Cardiac septum (tissue), 1 donor: ENCODE measurements around the gene SLC39A6. TPM values are rescaled to one million over a fixed set of nuclear protein-coding genes. Genes with fewer than 3 reads are reported as not detected.
"Not testable (repeated sequence)": the region's sequence is repeated elsewhere in the genome, so short reads cannot be mapped to it uniquely, and the experiment has no call there.

Source experiments
- DNase-seq: peaks from one replicate; pipeline ENCODE4 v3.0.0-alpha.2; 2020; ENCODE audit warnings: low spot score
- intact Hi-C: fragments of 100-400 bp; cut with DNase I; formaldehyde crosslinking; loops from one replicate; pipeline ENCODE4 v1.14.0; 2022
- total RNA-seq: library from RNA; stranded (reverse); fragmentation: NEBNext Ultra II Directional; extraction: Animal tissue kit (Norgen Biotek cat#: 25700); gene quantifications from one replicate; pipeline ENCODE4 v1.2.1, GENCODE V29; 2021
- donor health status: DM: no; HTN: no; CAD: no.

The SLC39A6 gene
- total RNA-seq, 1 donor from 2014 or later = 15.6 TPM

DNA sequence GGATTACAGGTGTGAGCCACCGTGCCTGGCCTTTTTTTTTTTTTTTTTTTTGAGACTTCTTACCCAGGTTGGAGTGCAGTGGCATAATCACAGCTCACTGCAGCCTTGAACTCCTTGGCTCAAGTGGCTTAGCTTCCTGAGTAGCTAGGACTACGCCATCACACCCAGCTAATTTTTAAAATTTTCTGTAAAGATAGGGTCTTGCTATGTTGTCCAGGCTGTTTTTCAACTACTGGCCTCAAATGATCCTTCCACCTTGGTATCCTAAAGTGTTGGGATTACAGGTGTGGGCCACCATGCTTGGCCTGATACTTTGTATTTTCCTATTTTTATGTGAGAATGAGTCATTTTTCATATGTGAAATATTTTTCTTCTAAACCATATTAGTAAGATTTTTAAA is 14.3 kb upstream of the SLC39A6 start:
- DNase-seq = no peak
- intact Hi-C loops = no loop called here

DNA sequence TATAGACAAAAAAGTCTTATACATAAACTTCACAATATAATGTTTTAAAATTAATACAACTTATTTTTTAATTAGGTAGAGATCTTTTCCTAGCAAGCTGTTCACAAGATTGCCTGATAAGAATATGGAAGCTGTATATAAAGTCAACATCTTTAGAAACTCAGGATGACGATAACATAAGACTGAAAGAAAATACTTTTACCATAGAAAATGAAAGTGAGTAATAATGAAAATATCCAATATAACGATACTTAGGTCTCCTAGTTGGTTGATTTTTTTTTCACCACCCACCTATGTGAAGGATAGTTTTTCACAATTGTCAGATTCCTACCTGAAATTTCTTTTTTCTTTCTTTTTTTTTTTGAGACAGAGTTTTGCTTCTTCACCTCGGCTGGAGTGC is 13.6 kb upstream of the SLC39A6 start:
- intact Hi-C loops = no loop called here
- DNase-seq = no peak

DNA sequence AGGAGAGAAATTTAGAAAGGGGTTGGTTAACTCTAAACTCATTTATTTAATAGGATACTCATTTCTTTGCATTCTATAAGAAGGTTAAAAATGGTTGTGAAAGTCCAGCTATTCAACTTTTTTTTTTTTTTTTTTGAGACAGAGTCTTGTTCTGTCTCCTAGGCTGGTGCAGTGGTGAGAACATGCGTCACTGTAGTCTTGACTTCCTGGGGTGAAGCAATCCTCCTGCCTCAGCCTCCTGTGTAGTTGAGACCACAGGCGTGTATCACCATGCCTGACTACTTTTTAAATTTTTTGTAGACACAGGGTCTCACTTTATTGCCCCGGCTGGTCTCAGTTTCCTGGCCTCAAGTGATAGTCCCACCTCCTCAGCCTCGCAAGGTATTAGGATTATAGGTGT is 12.4 kb upstream of the SLC39A6 start:
- intact Hi-C loops = no loop called here
- DNase-seq = no peak

DNA sequence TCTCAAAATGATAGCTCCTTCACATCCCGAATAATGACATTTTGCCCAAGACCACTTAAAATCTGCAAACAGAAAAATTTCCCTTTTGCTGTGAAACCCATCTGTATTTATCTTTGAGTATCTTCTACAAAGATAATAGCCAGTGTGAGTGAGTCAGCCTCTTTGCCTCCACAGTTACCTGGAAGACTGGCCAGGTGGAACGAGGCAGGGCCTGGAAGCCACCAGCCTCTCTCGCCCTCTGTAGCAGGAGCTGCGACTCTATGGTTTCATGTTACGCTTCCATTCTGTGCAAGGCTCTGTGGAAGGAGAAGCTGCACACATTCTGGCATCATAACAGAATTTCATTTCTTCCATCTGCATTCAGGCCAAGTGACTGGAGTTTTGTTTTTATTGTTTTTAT is 10.1 kb upstream of the SLC39A6 start:
- intact Hi-C loops = no loop called here
- DNase-seq = no peak

DNA sequence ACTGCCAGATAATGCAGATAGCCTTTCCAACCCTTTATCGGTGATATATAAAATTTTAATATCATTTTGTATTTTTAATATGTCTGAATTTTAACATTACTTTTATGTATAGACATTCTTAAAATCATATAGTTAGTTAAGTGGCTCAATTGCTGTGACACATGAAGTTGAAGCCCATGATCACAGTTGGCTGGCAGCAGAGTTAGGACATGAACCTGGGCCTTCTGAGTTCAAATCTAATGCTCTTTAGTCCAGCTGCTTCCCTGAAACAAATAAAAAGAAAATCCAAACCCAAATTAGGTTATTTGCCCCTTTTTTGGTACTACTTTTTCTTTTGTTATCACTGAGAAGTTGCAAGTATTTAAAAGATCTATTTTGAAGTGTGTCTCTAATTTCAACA is 6.1 kb upstream of the SLC39A6 start:
- no peak for DNase-seq
- intact Hi-C loops = no loop called here

DNA sequence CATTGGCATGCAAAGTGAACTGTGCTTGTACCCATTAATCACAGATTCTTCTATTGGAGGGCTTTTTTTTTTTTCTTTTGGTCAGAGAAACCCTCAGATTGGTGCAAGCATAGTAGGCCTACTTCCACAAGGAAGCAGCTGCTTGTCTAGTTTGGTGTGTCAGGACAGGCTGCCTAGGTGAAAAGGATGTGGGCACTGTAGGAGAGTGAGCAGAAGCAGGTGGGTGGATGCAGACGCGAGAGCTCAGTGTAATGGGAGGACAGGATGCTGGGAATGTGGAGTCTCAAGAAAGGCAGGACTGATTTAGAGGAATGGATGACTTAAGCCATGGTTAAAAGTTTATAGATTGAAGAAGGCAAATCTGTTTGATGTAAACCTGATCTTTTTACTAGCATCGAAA is 3.6 kb upstream of the SLC39A6 start:
- no peak for DNase-seq
- intact Hi-C loops = no loop called here

DNA sequence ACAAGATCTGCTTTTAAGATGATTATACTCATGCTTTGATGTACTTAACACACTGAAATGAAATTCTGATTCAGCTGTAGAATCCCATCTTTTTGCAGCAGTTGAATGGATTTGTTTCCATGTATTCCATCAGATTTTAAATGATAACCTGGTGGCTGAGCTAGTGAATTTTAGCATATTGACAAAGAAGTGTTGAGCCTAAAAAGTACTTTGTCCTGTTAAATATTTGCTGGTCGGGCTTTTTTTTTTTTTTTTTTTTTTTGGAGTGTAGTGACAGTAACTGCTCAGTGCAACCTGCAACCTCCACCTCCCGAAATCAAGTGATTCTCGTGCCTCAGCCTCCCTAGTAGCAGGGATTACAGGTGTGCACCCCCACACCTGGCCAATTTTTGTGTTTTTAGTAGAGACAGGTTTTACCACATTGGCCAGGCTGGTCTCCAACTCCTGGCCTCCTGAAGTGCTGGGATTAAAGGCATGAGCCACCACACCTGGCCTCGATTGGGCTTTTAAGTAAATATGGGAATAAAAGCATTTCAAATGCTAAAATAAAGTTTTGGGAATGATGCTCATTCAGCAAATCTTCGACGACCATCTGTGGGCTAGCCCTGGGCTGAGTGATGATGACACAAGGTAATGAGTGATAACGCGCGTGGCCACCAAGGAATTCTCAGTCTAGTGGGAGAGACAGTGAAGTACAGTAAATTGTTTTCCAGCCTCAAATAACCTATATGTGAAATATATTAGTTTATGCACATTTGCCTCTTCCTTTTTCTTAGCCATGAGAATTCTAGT is 2.7 kb upstream of the SLC39A6 start:
- intact Hi-C loops = no loop called here
- no peak for DNase-seq

DNA sequence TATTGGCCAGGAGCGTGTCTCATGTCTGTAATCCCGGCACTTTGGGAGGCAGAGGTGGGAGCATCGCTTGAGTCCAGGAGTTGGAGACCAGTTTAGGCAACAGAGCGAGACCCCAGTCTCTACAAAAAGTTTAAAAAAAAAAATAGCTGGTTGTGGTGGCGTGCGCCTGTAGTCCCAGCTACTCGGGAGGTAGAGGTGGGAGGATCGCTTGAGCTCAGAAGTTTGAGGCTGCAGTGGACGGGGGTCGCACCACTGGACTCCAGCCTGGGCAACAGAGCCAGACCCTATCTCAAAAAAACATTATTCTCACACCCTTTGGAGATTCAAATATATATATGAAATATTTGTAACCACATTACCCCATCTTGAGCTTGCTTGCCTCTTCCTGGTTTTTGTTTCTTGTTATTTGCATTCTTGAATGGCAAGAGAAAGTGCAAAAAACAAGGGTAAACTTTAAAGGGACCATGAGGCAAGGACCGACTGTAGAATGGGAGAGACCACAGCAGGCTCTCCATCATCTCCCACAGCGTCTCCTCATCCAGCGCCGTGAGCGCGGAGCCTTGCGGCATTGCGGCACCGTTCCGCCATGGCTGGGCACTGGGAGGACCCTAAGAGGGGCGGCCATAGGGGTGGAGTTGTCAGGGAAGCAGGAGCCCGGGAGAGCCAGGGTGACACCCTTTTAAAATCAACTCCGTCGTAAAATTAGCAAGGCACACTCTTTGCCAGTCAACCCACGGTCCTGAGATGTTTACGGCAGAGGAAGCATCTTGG is 1.9 kb upstream of the SLC39A6 start:
- intact Hi-C loops = no loop called here

DNA sequence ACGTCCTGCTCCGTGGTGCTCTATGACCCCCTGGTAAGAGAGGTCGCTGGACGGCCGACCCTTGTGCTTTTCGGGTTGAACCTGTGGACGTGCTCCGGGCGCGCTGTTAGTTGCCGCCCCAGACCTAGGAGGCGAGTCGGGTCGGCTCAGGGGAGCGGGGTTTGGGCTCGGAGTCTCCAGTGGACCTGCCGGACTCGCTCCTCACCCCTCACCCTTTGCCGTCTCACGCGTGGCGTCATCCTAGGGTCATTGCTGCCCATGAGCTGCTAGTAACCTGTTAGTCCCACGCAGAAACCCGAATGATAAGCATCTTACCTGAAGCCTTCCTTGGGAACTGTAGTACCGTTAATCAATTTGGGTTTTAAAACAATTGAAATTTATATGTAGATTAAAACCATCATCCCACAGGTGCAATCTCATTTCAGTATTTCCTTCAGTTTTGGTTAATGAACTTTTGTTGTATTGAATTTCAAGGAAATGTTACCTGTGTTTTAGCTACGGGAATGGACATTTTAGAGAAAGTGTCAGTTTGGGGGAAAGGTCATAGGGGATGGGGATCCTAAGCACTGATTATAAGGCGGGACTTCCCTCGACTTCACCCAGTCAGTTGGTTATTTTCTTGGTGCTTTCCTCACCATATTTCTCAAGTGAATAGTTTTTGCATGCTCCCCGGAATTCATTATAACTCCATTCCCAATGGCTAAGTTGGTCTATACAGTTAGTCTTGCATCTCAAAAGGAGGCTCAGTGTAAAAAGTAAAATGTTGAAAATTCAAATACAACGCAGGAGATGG is 1.1 kb upstream of the SLC39A6 start:
- peak; percentile 78 for DNase-seq
- intact Hi-C loops = no loop called here

More for the DNA sequence above, 1.9 kb upstream of the SLC39A6 start:
- no peak for DNase-seq

DNA sequence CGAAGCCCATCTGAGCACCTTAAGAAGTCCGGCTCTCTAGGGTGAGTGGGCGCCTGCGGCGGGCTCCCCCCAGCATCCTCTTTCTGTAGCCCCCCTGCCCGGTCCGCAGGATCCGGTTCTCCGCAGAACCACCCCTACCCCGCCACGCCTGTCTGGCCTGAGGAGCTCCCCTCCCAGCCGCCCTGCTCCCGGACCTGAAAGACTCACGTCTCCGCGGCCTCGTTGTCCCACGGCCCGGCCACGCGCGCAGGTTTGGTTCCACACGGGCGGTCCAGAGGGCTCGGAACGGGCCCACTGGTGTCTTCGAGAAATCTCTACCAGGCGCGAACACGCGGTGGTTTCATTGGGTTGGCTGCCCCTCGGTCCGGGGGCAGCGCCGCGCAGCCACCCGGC is 237 bp downstream of the SLC39A6 start:
- intact Hi-C loops = loop anchor here (2.0 to 5.0 kb wide), 3 partner anchors 58 to 547 kb away; partner anchors contain the start of genes GALNT1, MOCOS and RPRD1A

DNA sequence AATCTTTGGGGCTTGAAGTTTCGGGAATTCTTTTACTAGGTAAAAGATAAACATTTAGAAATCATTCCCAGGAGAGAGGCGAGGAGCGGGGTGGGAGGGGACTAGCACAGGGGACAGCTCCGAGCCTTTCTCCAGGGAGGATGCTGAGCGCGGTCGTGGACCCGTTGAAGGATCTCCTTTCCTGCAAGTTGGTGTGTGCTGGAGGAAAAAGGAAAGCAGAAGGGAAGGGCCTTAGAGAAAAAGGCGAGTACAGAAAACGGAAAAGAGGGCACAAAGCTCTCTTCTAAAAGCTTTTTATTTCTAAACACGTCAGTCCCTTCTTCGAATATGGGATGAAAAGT is 640 bp downstream of the SLC39A6 start:
- intact Hi-C loops = loop anchor here (2.0 to 5.0 kb wide), 3 partner anchors 59 to 546 kb away; partner anchors contain the start of genes GALNT1, MOCOS and RPRD1A
- DNase-seq = no peak

More for the DNA sequence above, 237 bp downstream of the SLC39A6 start:
- no peak for DNase-seq

DNA sequence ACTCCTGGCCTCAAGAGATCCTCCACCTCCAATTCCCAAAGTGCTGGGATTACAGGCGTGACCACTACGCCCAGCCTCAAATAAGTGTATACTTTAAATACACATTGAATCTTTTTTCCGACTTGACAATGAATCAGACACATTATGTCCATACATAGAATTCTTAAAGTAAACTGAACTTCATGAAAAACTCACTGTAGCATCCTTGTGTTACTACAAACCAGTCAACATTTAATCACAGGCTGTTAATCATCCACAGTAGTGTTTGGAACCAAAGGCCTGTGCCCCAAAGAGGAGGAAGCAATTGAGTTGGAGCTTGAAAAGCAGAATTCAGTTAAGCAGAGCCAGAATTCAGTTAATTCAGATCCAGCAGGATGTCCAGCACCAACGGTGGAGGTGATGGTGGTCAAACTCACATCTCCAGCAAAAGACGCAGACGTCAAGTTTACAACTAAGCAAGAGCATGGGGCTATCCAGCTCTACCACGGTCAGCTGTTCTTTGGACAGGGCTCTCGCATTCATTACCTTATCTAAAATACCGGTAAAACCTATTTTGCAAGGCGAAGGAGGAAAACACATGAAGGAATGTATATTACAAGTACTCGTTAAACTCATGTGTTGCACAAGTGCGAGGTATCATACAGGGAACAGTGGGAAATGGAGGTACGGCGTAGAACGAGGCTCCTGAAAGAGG is 1.2 kb downstream of the SLC39A6 start:
- intact Hi-C loops = loop anchor here (2.0 to 5.0 kb wide), 3 partner anchors 59 to 546 kb away; partner anchors contain the start of genes GALNT1, MOCOS and RPRD1A
- no peak for DNase-seq

DNA sequence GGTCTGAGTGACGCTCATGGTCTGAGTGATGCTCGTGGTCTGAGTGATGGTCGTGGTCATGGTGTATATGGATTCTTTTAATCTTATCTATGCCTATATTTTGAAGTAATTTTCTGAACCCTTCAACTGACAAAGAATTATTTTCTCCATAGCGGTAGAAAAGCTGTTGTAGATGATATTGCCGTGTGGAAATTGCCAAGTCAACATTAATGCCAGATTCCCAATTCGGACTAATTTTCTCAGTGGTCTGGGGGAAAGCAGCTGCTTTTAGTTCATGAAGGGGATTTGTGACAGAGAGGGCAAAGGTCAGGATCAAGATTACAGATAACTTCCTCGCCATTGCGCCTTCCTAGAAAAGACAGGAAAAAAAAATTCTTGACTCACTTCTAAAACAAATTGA is 2.5 kb downstream of the SLC39A6 start:
- no peak for DNase-seq
- intact Hi-C loops = loop anchor here (5.0 kb wide), 2 partner anchors 61 to 544 kb away; partner anchors contain the start of genes GALNT1 and MOCOS

DNA sequence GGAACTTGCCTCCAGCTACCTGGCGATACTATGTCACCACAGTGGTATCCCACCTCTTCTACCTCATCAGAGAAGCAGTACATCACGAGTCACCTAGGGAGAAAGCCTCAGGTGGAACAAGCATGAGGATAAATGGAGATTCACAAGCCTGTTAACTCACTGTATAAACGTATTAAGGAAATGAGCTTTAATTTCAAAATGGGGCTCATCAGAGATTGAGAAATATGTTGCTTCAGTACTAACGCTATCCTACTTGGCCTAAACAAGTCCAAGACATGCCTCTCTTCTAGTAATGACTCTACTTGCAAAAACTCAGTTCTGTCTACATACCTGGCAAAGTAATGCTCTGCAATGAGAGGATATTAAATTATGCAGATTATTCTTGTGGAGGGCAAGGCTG is 4.3 kb downstream of the SLC39A6 start:
- intact Hi-C loops = loop anchor here (5.0 kb wide), 2 partner anchors 62 to 543 kb away; partner anchors contain the start of genes GALNT1 and MOCOS
- DNase-seq = no peak

DNA sequence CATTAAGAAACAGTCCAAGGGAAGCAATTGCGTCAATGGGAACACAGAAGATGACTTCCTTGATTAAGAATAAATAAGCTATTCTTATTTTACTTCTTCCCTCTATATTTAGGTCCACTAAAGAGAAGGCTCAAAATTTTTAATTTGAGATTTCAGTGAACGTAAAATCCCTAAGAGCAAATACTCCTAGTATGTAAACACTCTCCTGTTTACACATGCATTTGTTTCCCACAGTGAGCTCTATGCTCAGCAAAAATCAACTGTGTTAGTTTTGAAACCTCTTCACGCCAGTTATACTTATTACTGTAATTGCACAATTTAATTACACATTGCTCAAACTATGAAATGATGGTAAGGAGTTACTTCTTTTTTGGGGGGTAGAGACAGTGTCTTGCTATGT is 8.8 kb downstream of the SLC39A6 start:
- no peak for DNase-seq
- intact Hi-C loops = no loop called here

DNA sequence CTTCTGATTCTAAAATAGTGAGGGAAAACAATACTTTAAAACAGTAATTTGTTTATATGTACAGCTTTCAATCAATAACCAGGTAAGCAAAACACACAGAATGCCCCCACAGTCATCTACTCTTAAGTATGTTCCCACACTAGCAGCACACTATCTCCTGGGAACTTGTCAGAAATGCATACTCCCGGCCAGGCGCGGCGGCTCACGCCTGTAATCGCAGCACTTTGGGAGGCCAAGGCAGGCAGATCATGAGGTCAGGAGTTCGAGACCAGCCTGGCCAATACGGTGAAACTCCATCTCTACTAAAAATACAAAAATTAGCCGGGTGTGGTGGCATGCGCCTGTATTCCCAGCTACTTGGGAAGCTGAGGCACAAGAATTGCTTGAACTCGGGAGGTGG is 12.4 kb downstream of the SLC39A6 start:
- intact Hi-C loops, DNase-seq: not testable (repeated sequence)

DNA sequence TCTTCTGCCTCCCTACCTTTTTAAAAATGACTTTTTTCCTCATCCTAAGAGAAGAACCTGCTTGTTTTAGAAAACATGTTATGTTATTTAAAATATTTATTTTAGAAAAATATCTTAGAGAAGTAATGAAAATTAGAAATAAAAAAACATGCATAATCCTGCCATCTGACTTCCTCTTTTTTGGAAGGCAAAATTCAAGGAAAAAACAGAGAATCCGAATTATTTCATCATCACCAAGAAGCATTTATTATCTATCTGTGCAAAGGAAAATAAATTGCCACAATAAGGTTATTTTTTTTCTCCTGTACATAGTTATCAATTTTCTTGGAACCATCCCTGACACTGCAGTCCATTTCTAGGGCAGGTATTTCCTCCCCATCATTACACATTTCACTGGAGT is 14.4 kb downstream of the SLC39A6 start:
- no peak for DNase-seq
- intact Hi-C loops = no loop called here

DNA sequence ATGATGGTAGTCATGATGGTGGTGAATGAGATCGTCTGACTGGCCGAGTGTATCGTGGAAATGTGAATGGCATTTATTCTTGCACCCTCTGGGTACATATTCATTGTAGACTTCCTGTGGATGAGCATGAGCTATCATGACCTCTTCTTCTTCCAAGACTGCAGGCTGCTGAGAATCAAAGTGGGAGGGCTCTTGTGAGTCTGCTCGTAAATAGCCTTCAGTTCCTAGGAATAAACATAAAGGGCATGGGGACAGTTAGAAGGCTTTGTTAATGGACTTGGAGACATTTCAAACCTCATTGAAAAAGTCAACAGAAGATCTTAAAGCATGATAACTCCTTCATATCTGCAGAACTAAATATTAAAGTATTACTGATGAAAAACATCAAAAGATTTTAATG is 14.9 kb downstream of the SLC39A6 start:
- DNase-seq = no peak
- intact Hi-C loops = no loop called here

DNA sequence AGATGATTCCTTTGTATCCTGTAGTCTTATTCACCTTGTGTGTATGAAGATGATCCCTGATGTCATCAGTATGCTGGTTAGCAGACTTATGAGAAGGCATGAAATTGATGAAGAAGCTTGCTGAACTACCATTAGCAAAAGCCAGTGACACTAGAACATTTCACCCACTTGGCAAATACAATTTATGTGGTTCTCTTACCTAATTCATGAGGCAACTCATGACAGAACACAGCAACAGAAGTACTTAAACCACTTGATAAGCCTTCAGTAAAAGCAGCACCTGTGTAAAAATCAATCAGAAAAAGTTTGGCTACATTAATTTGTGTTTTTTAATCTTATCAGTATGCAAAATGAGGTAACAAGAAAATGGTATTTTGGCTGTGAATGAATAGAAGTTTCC is 16.8 kb downstream of the SLC39A6 start:
- no peak for DNase-seq
- intact Hi-C loops = no loop called here
